Panc1 (cell line): ENCODE data around the gene AMZ1. TPM values are rescaled to one million over a fixed set of nuclear protein-coding genes. Genes with fewer than 3 reads are reported as not detected.

Experiments
- ATAC-seq: fragments of 200-7000 bp; cut with Tn5 transposase; 2 replicates; pipeline ENCODE4 v1.9.1; 2020; ENCODE audit warnings: mild to moderate bottlenecking, moderate library complexity
- BruUV-seq: library from RNA; stranded (reverse); fragments of 400-500 nt; replicated peaks from 2 replicates; lab custom pipeline; 2021; lab: Mats Ljungman, UMichigan
- CTCF ChIA-PET: fragments of 300-600 bp; sonication (Branson Sonifier 250); formaldehyde crosslinking; loops from one replicate; lab custom pipeline; 2022; ENCODE audit warnings: antibody characterized with exemption; lab: Charles Lee
- POLR2A ChIA-PET: fragments of 300-600 bp; sonication (Branson Sonifier 250); formaldehyde crosslinking; loops from one replicate; lab custom pipeline; 2022; ENCODE audit warnings: antibody characterized with exemption; lab: Charles Lee
- DNase-seq: peaks from one replicate; pipeline ENCODE4 v3.0.0-alpha.2; 2010; ENCODE audit warnings: low read depth, low spot score
- H3K27ac ChIP-seq: 2 replicates; pipeline ENCODE4 v1.5.1; 2011; ENCODE audit warnings: mild to moderate bottlenecking, low read length, inconsistent platforms
- H3K27me3 ChIP-seq: fragments of 200-500 bp; sonication (Bioruptor generic); 2 replicates; pipeline ENCODE4 v1.6.0; 2014; ENCODE audit warnings: low read length, inconsistent platforms; ENCODE audit not compliant: control insufficient read depth, insufficient read depth
- H3K36me3 ChIP-seq: fragments of 200-500 bp; sonication (Bioruptor generic); 2 replicates; pipeline ENCODE4 v1.5.1; 2014; ENCODE audit warnings: inconsistent platforms, mild to moderate bottlenecking, low read length, moderate library complexity; ENCODE audit not compliant: control insufficient read depth, insufficient read depth
- H3K4me1 ChIP-seq: 2 replicates; pipeline ENCODE4 v1.5.1; 2011; ENCODE audit warnings: inconsistent platforms, mild to moderate bottlenecking, low read length, moderate library complexity; ENCODE audit not compliant: control insufficient read depth, insufficient read depth
- H3K4me3 ChIP-seq, 2 experiments: 2 replicates each; pipeline ENCODE4 v1.5.1; 2011 to 2012; ENCODE audit warnings: low read depth in 2 of 2, low read length in 2 of 2, mild to moderate bottlenecking in 2 of 2, inconsistent platforms in 1 of 2, moderate library complexity in 1 of 2
- H3K9me3 ChIP-seq: fragments of 200-500 bp; sonication (Bioruptor generic); 2 replicates; pipeline ENCODE4 v1.5.1; 2014; ENCODE audit warnings: low read depth, mild to moderate bottlenecking, inconsistent platforms, low read length, moderate library complexity; ENCODE audit not compliant: control insufficient read depth, insufficient read depth
- POLR2AphosphoS5 ChIP-seq: IDR thresholded peaks from 2 replicates; pipeline ENCODE4 v1.6.1; 2012; ENCODE audit warnings: mild to moderate bottlenecking, low read depth, low read length, moderate library complexity
- SIN3A ChIP-seq: IDR thresholded peaks from 2 replicates; pipeline ENCODE4 v1.6.1; 2012; ENCODE audit warnings: low read depth, mild to moderate bottlenecking, low read length, moderate library complexity, borderline replicate concordance; ENCODE audit not compliant: insufficient read depth
- TCF7L2 ChIP-seq: IDR thresholded peaks from 2 replicates; pipeline ENCODE4 v1.6.1; 2011; ENCODE audit warnings: mild to moderate bottlenecking, low read depth, low read length, inconsistent platforms
- in situ Hi-C: cut with HindIII; loops from 2 replicates; pipeline ENCODE4 v1.10.0; 2016; ENCODE audit warnings: low sequenced_read_pairs, low pct_unique_long_range_greater_than_20kb
- intact Hi-C: fragments of 100-400 bp; cut with micrococcal nuclease; formaldehyde crosslinking; loops from one replicate; pipeline ENCODE4 v1.10.0; 2022; ENCODE audit not compliant: unreplicated experiment
- total RNA-seq: library from RNA; stranded (reverse); gene quantifications from one replicate; pipeline ENCODE4 v1.2.1, GENCODE V29; 2021; ENCODE audit not compliant: unreplicated experiment
- TF ChIP-seq, protein P1 (sequence below): fragments of 450-650 bp; IDR thresholded peaks from 2 replicates; pipeline ENCODE4 v1.5.1; 2017; ENCODE audit warnings: mild to moderate bottlenecking
- TF ChIP-seq, protein P2 (sequence below), 2 experiments: IDR thresholded peaks; 2 replicates each; pipeline ENCODE4 v1.6.1; 2011 to 2012; ENCODE audit warnings: low read depth in 2 of 2, control low read depth in 1 of 2, low read length in 1 of 2, mild to moderate bottlenecking in 1 of 2, moderate library complexity in 1 of 2; ENCODE audit not compliant: insufficient read depth in 1 of 2

Gene AMZ1
- total RNA-seq, 1 experiment from 2014 or later, result 0.57 TPM

DNA sequence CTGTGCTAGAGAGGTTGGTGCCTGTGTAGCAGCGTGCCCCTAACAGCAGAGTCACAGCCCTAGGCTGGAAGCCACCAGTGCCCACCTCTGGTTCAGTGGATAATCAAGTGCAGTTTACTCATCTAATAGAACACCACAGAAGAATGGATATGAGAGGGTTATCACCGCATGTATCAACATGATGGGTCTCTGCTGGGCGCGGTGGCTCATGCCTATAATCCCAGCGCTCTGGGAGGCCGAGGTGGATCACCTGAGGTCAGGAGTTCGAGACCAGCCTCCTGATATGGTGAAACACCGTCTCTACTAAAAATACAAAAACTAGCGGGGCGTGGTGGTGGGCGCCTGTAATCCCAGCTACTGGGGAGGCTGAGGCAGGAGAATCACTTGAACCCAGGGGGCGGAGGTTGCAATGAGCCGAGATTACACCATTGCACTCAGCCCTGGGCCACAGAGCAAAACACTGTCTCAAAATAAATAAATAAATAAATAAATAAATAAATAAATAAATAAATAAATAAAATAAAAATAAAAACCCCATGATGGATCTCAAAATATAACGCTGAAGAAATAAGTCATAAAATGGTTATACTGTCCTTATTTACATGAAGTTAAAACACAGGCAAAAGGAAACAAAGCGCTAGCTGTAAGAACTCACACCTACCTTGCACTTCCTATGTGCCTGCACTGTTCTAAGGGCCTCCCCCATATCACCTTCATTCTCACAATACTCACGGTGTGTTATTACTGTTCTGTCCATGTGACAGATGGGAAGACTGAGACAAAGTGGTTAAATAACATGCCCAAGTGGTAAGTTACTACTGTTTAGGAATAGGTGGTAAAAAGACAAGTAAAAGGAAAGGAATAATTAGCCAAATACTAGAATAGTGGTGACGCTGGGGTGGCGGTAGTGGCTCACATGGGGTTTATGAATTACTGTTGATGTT, 70.9 kb downstream of the AMZ1 start:
- CTCF ChIA-PET, result interaction anchor here (0.5 to 1.4 kb wide), 3 partner anchors 38 to 132 kb away, joined by 3 to 6 read pairs (median 3); no protein-coding TSS in a partner anchor
- no peaks in the 10 kb centered on the region for H3K36me3 ChIP-seq
- intact Hi-C loops (no loop called here), in situ Hi-C loops (no loop called here)
- TF ChIP-seq, protein P1, sequence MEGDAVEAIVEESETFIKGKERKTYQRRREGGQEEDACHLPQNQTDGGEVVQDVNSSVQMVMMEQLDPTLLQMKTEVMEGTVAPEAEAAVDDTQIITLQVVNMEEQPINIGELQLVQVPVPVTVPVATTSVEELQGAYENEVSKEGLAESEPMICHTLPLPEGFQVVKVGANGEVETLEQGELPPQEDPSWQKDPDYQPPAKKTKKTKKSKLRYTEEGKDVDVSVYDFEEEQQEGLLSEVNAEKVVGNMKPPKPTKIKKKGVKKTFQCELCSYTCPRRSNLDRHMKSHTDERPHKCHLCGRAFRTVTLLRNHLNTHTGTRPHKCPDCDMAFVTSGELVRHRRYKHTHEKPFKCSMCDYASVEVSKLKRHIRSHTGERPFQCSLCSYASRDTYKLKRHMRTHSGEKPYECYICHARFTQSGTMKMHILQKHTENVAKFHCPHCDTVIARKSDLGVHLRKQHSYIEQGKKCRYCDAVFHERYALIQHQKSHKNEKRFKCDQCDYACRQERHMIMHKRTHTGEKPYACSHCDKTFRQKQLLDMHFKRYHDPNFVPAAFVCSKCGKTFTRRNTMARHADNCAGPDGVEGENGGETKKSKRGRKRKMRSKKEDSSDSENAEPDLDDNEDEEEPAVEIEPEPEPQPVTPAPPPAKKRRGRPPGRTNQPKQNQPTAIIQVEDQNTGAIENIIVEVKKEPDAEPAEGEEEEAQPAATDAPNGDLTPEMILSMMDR, result no peak
- TF ChIP-seq SIN3A, result no peak
- TF ChIP-seq TCF7L2, result no peak
- TF ChIP-seq POLR2AphosphoS5, result no peak
- TF ChIP-seq, protein P2, sequence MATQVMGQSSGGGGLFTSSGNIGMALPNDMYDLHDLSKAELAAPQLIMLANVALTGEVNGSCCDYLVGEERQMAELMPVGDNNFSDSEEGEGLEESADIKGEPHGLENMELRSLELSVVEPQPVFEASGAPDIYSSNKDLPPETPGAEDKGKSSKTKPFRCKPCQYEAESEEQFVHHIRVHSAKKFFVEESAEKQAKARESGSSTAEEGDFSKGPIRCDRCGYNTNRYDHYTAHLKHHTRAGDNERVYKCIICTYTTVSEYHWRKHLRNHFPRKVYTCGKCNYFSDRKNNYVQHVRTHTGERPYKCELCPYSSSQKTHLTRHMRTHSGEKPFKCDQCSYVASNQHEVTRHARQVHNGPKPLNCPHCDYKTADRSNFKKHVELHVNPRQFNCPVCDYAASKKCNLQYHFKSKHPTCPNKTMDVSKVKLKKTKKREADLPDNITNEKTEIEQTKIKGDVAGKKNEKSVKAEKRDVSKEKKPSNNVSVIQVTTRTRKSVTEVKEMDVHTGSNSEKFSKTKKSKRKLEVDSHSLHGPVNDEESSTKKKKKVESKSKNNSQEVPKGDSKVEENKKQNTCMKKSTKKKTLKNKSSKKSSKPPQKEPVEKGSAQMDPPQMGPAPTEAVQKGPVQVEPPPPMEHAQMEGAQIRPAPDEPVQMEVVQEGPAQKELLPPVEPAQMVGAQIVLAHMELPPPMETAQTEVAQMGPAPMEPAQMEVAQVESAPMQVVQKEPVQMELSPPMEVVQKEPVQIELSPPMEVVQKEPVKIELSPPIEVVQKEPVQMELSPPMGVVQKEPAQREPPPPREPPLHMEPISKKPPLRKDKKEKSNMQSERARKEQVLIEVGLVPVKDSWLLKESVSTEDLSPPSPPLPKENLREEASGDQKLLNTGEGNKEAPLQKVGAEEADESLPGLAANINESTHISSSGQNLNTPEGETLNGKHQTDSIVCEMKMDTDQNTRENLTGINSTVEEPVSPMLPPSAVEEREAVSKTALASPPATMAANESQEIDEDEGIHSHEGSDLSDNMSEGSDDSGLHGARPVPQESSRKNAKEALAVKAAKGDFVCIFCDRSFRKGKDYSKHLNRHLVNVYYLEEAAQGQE (IDR thresholded peaks at IDR 0.05; ENCODE audit: insufficient read depth in 1 of 2, low read depth in 2 of 2, low read length in 1 of 2), result no peak
- no peaks in the 10 kb centered on the region for H3K9me3 ChIP-seq
- POLR2A ChIA-PET, result no interaction called here
- ATAC-seq, result no peak
- peaks cover 86% of the 10 kb centered on the region for H3K4me1 ChIP-seq
- DNase-seq, result no peak
- no TSS peak for BruUV-seq
- no peak overlapping the region for H3K4me3 ChIP-seq
- no peaks in the 10 kb centered on the region for H3K27me3 ChIP-seq
- H3K27ac ChIP-seq, result peak overlapping the region; percentile 98

DNA sequence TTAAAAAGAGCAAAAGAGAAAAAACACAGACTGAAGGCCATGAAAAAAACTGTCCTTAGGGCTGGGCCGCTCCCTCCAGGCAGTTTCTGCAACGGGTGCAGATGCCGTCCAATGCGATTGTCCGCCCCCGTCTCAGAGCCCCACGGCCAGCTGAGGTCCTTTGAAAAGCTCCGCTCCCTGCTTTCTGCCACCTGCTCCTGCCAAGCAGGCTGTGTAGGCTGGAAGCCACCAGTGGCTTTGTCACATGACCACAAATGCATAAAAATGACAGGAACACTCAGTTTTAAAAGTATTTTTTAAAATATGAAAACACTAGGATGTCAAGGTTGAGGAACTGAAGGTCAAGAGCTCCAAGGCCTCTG, 71.7 kb downstream of the AMZ1 start:
- Histone ChIP-seq H3K36me3 (no peaks in the 10 kb centered on the region), H3K27ac (peak overlapping the region; percentile 98), H3K27me3 (no peaks in the 10 kb centered on the region), H3K4me3 (peak overlapping the region in 1 of 2 experiments; percentile 28; a peak in 2 of 4 replicates), H3K9me3 (no peaks in the 10 kb centered on the region), H3K4me1 (peaks cover 78% of the 10 kb centered on the region)
- no peak for ATAC-seq
- TF ChIP-seq, protein P2 (IDR thresholded peaks at IDR 0.05; ENCODE audit: insufficient read depth in 1 of 2, low read depth in 2 of 2, low read length in 1 of 2), result no peak
- TF ChIP-seq POLR2AphosphoS5 (no peak), SIN3A (no peak)
- TF ChIP-seq, protein P1, result no peak
- in situ Hi-C loops, result no loop called here
- ChIA-PET POLR2A (no interaction called here), CTCF (no interaction called here)
- intact Hi-C loops, result no loop called here
- DNase-seq, result no peak
- BruUV-seq, result no TSS peak
